ENCODE results near the gene GRID1.

DNA sequence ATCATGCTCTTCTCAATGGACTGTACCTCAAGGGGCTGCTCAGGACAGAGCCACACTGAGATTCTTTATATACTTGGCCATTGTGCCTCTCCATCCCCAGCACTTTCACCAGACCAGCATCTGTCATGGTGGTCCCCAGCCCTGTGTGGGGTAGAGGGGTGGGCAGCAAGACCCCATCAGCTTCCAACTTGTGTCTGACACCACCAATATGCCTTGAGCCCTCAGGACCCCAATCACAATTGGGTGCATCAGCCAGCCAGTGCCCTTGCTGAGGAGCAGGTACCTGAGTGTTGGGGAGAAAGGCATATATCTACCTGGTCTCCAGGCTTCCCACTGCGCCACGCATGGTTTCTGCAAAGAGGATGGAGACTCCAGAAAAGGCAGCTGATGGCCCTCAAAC is 56.3 kb downstream of the GRID1 start:
- no peak for TF ChIP-seq EZH2 (IDR thresholded peaks at IDR 0.05; ENCODE audit: low read depth)
- TF ChIP-seq, protein P1, sequence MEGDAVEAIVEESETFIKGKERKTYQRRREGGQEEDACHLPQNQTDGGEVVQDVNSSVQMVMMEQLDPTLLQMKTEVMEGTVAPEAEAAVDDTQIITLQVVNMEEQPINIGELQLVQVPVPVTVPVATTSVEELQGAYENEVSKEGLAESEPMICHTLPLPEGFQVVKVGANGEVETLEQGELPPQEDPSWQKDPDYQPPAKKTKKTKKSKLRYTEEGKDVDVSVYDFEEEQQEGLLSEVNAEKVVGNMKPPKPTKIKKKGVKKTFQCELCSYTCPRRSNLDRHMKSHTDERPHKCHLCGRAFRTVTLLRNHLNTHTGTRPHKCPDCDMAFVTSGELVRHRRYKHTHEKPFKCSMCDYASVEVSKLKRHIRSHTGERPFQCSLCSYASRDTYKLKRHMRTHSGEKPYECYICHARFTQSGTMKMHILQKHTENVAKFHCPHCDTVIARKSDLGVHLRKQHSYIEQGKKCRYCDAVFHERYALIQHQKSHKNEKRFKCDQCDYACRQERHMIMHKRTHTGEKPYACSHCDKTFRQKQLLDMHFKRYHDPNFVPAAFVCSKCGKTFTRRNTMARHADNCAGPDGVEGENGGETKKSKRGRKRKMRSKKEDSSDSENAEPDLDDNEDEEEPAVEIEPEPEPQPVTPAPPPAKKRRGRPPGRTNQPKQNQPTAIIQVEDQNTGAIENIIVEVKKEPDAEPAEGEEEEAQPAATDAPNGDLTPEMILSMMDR (conservative IDR thresholded peaks at IDR 0.05), result no peak
